ENCODE results near the gene PICK1. TPM values are rescaled to one million over a fixed set of nuclear protein-coding genes. Genes with fewer than 3 reads are reported as not detected.

The PICK1 gene
- total and polyA plus RNA-seq, 2 donors from 2014 or later, result 28.4 to 43.4 TPM

DNA sequence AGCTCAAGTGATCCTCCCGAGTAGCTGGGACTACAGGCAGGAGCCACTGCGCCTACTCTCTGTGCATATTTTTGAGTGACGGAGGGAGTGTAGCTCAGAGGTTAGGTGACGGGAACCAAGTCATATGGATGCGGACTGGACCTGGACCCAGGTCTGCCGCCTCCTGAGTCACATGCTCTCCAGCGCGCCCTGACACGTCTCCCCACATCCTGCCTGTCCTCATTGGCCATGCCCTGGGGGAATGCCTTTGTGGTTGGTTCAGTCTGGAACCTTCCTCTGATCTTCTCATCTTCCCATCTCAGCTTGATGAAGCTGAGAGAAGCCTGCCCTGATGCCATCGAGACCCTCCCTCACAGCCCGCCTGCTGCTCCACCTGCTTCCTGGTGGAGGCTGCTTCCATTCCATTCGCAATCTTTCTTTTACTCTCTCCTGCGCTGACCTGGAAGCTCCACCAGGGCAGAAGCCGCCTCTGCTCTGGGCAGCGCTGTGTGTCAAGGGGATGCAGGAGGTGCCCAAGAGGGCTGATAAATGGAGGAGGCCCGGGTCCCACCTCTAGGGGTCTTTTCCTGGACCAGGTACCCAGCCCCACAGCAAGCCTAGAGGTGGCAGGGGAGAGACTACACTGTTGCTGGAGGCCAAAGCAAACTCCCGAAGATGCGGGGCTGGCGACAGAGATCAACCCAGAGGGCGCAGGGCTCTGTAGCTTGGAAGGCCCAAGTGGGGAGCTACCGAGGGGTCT lies 67.2 kb downstream of the PICK1 start:
- intact Hi-C loops (cut with DNase I), result no loop called here
- H3K36me3 ChIP-seq (ENCODE audit: control insufficient read depth in 2 of 3, insufficient read depth in 3 of 3, low read length in 3 of 3), result peaks cover 0 to 18% (median 2%) of the 10 kb centered on the region in 3 donors
- no peaks in the 10 kb centered on the region for H3K4me1 ChIP-seq (ENCODE audit: control insufficient read depth in 2 of 3, insufficient read depth in 2 of 3, low read depth in 1 of 3, low read length in 3 of 3)
- no peak overlapping the region for H3K27ac ChIP-seq (ENCODE audit: low read depth in 2 of 2, low read length in 2 of 2)
- H3K27me3 ChIP-seq (ENCODE audit: control insufficient read depth, insufficient read depth, low read length), result no peaks in the 10 kb centered on the region
- H3K9me3 ChIP-seq (ENCODE audit: control insufficient read depth in 2 of 3, insufficient read depth in 1 of 3, low read length in 3 of 3), result no peaks in the 10 kb centered on the region
- DNase-seq, result peak in 1 of 5 donors; percentile 53
- no peak overlapping the region for H3K4me3 ChIP-seq (ENCODE audit: low read length in 3 of 3)
- no peak for FAIRE-seq
- no peak overlapping the region for H3K9ac ChIP-seq (ENCODE audit: low read length in 3 of 3)
- TF ChIP-seq, protein P1, sequence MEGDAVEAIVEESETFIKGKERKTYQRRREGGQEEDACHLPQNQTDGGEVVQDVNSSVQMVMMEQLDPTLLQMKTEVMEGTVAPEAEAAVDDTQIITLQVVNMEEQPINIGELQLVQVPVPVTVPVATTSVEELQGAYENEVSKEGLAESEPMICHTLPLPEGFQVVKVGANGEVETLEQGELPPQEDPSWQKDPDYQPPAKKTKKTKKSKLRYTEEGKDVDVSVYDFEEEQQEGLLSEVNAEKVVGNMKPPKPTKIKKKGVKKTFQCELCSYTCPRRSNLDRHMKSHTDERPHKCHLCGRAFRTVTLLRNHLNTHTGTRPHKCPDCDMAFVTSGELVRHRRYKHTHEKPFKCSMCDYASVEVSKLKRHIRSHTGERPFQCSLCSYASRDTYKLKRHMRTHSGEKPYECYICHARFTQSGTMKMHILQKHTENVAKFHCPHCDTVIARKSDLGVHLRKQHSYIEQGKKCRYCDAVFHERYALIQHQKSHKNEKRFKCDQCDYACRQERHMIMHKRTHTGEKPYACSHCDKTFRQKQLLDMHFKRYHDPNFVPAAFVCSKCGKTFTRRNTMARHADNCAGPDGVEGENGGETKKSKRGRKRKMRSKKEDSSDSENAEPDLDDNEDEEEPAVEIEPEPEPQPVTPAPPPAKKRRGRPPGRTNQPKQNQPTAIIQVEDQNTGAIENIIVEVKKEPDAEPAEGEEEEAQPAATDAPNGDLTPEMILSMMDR (IDR thresholded peaks at IDR 0.05; ENCODE audit: borderline replicate concordance, extremely low read depth, insufficient read depth), result no peak

DNA sequence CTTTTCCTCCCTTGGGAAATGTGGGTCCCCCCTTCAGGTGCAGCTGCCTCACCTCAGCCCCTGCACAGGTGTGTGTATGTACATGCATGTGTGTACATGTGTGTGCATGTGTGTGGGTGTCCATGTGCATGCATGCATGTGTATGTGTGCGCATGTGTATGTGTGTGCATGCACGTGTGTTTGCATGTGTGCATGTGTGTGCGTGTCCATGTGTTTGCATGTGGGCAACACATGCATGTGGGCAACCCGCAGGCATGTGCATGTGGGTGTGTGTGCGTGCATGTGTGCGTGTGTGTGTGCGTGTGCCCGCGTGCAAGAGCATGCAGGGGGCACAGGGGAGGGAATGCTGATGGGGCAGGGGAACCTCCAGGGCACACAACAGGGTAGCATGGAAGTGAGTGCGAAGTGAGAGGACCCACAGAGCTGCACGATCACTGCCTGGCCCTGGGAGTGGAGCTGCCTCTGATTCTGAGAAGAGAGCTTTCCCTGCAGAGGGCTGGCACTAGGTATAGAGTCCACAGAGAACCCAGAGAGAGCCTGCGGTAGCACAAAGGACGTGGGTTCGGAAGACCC lies 67.9 kb downstream of the PICK1 start:
- no peaks in the 10 kb centered on the region for H3K9me3 ChIP-seq (ENCODE audit: control insufficient read depth in 2 of 3, insufficient read depth in 1 of 3, low read length in 3 of 3)
- H3K4me3 ChIP-seq (ENCODE audit: low read length in 3 of 3), result no peak overlapping the region
- TF ChIP-seq, protein P1 (IDR thresholded peaks at IDR 0.05; ENCODE audit: borderline replicate concordance, extremely low read depth, insufficient read depth), result no peak
- no peak for FAIRE-seq
- H3K27ac ChIP-seq (ENCODE audit: low read depth in 2 of 2, low read length in 2 of 2), result no peak overlapping the region
- no peaks in the 10 kb centered on the region for H3K4me1 ChIP-seq (ENCODE audit: control insufficient read depth in 2 of 3, insufficient read depth in 2 of 3, low read depth in 1 of 3, low read length in 3 of 3)
- intact Hi-C loops (cut with DNase I), result no loop called here
- DNase-seq, result peak in 1 of 5 donors; percentile 52
- no peak overlapping the region for H3K9ac ChIP-seq (ENCODE audit: low read length in 3 of 3)
- H3K27me3 ChIP-seq (ENCODE audit: control insufficient read depth, insufficient read depth, low read length), result no peaks in the 10 kb centered on the region
- H3K36me3 ChIP-seq (ENCODE audit: control insufficient read depth in 2 of 3, insufficient read depth in 3 of 3, low read length in 3 of 3), result peaks cover 0 to 18% (median 5%) of the 10 kb centered on the region in 3 donors

Other genes with a start within 250 kb of the PICK1 start
- gene GCAT, start 249.5 kb upstream of the PICK1 start, total RNA-seq, result 8.9 TPM
- 35.9 TPM for gene GCAT, start 249.5 kb upstream of the PICK1 start, polyA plus RNA-seq (ENCODE audit: insufficient read depth, low read depth, low replicate concordance)
- not detected for gene GALR3, start 234.0 kb upstream of the PICK1 start, total RNA-seq
- gene GALR3, start 234.0 kb upstream of the PICK1 start, polyA plus RNA-seq (ENCODE audit: insufficient read depth, low read depth, low replicate concordance), result not detected
- 21.3 TPM for gene ANKRD54, start 213.1 kb upstream of the PICK1 start, total RNA-seq
- gene ANKRD54, start 213.1 kb upstream of the PICK1 start, polyA plus RNA-seq (ENCODE audit: insufficient read depth, low read depth, low replicate concordance), result 26.6 TPM
- gene EIF3L, start 208.0 kb upstream of the PICK1 start, total RNA-seq, result 352 TPM
- gene EIF3L, start 208.0 kb upstream of the PICK1 start, polyA plus RNA-seq (ENCODE audit: insufficient read depth, low read depth, low replicate concordance), result 376 TPM
- 30.9 TPM for gene MICALL1, start 151.1 kb upstream of the PICK1 start, total RNA-seq
- 9.6 TPM for gene MICALL1, start 151.1 kb upstream of the PICK1 start, polyA plus RNA-seq (ENCODE audit: insufficient read depth, low read depth, low replicate concordance)
- gene C22orf23, start 103.8 kb upstream of the PICK1 start, total RNA-seq, result 0.57 TPM
- 1.0 TPM for gene C22orf23, start 103.8 kb upstream of the PICK1 start, polyA plus RNA-seq (ENCODE audit: insufficient read depth, low read depth, low replicate concordance)
- 57.9 TPM for gene POLR2F, start 103.7 kb upstream of the PICK1 start, total RNA-seq
- 121 TPM for gene POLR2F, start 103.7 kb upstream of the PICK1 start, polyA plus RNA-seq (ENCODE audit: insufficient read depth, low read depth, low replicate concordance)
- gene SOX10, start 72.8 kb upstream of the PICK1 start, total RNA-seq, result 1.5 TPM
- gene SOX10, start 72.8 kb upstream of the PICK1 start, polyA plus RNA-seq (ENCODE audit: insufficient read depth, low read depth, low replicate concordance), result 0.22 TPM
- 0.31 TPM for gene SLC16A8, start 26.8 kb downstream of the PICK1 start, total RNA-seq
- 0.92 TPM for gene SLC16A8, start 26.8 kb downstream of the PICK1 start, polyA plus RNA-seq (ENCODE audit: insufficient read depth, low read depth, low replicate concordance)
- gene BAIAP2L2, start 53.3 kb downstream of the PICK1 start, total RNA-seq, result 9.7 TPM
- gene BAIAP2L2, start 53.3 kb downstream of the PICK1 start, polyA plus RNA-seq (ENCODE audit: insufficient read depth, low read depth, low replicate concordance), result 27.8 TPM
- gene PLA2G6, start 124.4 kb downstream of the PICK1 start, total RNA-seq, result 61.6 TPM
- gene PLA2G6, start 124.4 kb downstream of the PICK1 start, polyA plus RNA-seq (ENCODE audit: insufficient read depth, low read depth, low replicate concordance), result 26.6 TPM
- 23.4 TPM for gene MAFF, start 144.6 kb downstream of the PICK1 start, total RNA-seq
- 2.2 TPM for gene MAFF, start 144.6 kb downstream of the PICK1 start, polyA plus RNA-seq (ENCODE audit: insufficient read depth, low read depth, low replicate concordance)
- 54.1 TPM for gene TMEM184B, start 215.6 kb downstream of the PICK1 start, total RNA-seq
- 22.9 TPM for gene TMEM184B, start 215.6 kb downstream of the PICK1 start, polyA plus RNA-seq (ENCODE audit: insufficient read depth, low read depth, low replicate concordance)